ENCODE results near the gene TLN1. TPM values are rescaled to one million over a fixed set of nuclear protein-coding genes. Genes with fewer than 3 reads are reported as not detected.

Gene TLN1
- total RNA-seq, 3 donors from 2014 or later (not counting 1 experiment from before 2014, with no cell fraction given), result 509 to 552 (median 528) TPM

DNA sequence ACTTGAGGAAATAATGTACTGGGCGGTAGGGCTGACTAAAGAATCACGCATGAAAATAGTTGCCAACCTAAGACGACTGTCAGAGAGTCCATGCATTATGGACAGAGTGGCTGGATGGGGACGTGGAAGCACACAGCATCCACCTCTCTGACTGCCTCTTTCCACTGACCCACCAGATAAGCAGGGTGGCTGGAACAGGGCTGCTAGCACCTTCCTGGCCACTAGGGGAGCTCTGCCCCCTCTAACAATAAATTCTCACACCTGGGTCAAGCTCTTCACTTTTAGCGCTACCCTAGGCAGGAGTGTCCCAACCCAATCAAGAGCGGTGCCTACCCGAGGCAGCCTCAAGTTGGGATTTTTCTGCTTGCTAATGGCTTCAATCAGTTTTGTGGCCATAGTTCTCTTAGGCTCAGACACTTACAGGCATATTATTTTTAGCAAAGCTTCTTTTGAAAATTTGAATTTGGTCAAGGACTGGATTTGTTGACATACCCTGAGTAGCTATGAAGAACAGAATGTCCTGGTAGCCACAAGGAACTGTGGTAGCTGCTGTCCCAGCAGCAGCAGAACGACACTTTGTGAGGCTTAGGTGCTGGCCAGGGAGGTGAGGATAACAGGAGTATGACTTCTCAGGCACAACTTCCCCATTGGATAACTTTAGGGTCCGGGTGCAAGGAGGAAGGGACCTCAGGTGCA lies 35.3 kb downstream of the TLN1 start:
- Mint-ChIP-seq H3K9me3 (no peaks in the 10 kb centered on the region), H3K4me3 (no peak overlapping the region), H3K36me3 (no peaks in the 10 kb centered on the region), H3K27me3 (ENCODE audit: low read depth in 2 of 2) (no peaks in the 10 kb centered on the region), H3K4me1 (peaks cover 10 to 18% of the 10 kb centered on the region in 2 donors), H3K27ac (peak overlapping the region; percentile 23 to 67)
- no peaks in the 10 kb centered on the region for H3K27me3 ChIP-seq (ENCODE audit: control insufficient read depth, insufficient read depth, low read length)
- peaks cover 60% of the 10 kb centered on the region for H3K36me3 ChIP-seq (ENCODE audit: control insufficient read depth, insufficient read depth, low read length)
- H3K9me3 ChIP-seq (ENCODE audit: control insufficient read depth, insufficient read depth, low read length), result no peaks in the 10 kb centered on the region
- peak overlapping the region; percentile 23 for H3K27ac ChIP-seq (ENCODE audit: low read length)
- ATAC-seq (peak; percentile 93 to 100 (median 97)), DNase-seq (peak; percentile 46 to 79)
- intact Hi-C loops (cut with micrococcal nuclease), result loop anchor here (1.0 to 2.0 kb wide), 2 partner anchors 38 to 92 kb away; partner anchors contain the start of genes CCDC107, RMRP and TESK1
- peaks cover 8% of the 10 kb centered on the region for H3K4me1 ChIP-seq (ENCODE audit: control insufficient read depth, insufficient read depth, low read length)
- 49% methylated on average over 9 of the region's 9 CpGs for WGBS (ENCODE audit: insufficient coverage)
- no peak overlapping the region for H3K4me3 ChIP-seq (ENCODE audit: low read length)
- TF ChIP-seq, protein P1, sequence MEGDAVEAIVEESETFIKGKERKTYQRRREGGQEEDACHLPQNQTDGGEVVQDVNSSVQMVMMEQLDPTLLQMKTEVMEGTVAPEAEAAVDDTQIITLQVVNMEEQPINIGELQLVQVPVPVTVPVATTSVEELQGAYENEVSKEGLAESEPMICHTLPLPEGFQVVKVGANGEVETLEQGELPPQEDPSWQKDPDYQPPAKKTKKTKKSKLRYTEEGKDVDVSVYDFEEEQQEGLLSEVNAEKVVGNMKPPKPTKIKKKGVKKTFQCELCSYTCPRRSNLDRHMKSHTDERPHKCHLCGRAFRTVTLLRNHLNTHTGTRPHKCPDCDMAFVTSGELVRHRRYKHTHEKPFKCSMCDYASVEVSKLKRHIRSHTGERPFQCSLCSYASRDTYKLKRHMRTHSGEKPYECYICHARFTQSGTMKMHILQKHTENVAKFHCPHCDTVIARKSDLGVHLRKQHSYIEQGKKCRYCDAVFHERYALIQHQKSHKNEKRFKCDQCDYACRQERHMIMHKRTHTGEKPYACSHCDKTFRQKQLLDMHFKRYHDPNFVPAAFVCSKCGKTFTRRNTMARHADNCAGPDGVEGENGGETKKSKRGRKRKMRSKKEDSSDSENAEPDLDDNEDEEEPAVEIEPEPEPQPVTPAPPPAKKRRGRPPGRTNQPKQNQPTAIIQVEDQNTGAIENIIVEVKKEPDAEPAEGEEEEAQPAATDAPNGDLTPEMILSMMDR (IDR thresholded peaks at IDR 0.05), result peak; percentile 88

DNA sequence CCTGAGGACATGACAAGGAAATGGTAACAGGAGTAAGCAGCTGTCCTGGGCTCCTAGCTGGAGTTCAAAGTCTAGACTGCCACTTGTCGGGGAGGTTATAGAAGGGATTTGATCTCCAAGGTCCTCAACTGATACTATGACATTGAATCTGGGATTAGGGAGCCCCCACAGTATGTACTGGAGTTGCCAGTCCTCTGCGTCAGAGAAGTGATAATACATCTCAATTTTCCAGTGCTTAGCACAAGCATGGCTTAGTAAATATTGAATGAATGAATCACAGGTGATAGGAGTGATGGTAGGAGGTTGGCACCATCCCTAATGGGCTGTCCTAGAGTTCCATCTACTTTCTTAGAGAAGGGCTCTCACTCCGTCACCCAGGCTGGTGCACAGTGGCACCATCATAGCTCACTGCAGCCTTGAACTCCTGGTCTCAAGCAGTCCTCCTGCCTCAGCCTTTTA lies 36.0 kb downstream of the TLN1 start:
- DNase-seq, result no peak
- no peak overlapping the region for H3K4me3 Mint-ChIP-seq
- no peak overlapping the region for H3K4me3 ChIP-seq (ENCODE audit: low read length)
- H3K9me3 ChIP-seq (ENCODE audit: control insufficient read depth, insufficient read depth, low read length), result no peaks in the 10 kb centered on the region
- no peaks in the 10 kb centered on the region for H3K27me3 Mint-ChIP-seq (ENCODE audit: low read depth in 2 of 2)
- intact Hi-C loops (cut with micrococcal nuclease), result loop anchor here (1.0 to 2.0 kb wide), 2 partner anchors 38 to 91 kb away; partner anchors contain the start of genes CCDC107, RMRP and TESK1
- H3K9me3 Mint-ChIP-seq, result no peaks in the 10 kb centered on the region
- no peak for ATAC-seq
- TF ChIP-seq, protein P1 (IDR thresholded peaks at IDR 0.05), result no peak
- no peaks in the 10 kb centered on the region for H3K36me3 Mint-ChIP-seq
- no peak overlapping the region for H3K27ac ChIP-seq (ENCODE audit: low read length)
- H3K4me1 Mint-ChIP-seq, result peaks cover 10 to 25% of the 10 kb centered on the region in 2 donors
- WGBS (ENCODE audit: insufficient coverage), result 97% methylated on average over 3 of the region's 3 CpGs
- H3K27ac Mint-ChIP-seq, result peak overlapping the region; percentile 23 to 67
- H3K27me3 ChIP-seq (ENCODE audit: control insufficient read depth, insufficient read depth, low read length), result no peaks in the 10 kb centered on the region
- peaks cover 53% of the 10 kb centered on the region for H3K36me3 ChIP-seq (ENCODE audit: control insufficient read depth, insufficient read depth, low read length)
- H3K4me1 ChIP-seq (ENCODE audit: control insufficient read depth, insufficient read depth, low read length), result peaks cover 15% of the 10 kb centered on the region

DNA sequence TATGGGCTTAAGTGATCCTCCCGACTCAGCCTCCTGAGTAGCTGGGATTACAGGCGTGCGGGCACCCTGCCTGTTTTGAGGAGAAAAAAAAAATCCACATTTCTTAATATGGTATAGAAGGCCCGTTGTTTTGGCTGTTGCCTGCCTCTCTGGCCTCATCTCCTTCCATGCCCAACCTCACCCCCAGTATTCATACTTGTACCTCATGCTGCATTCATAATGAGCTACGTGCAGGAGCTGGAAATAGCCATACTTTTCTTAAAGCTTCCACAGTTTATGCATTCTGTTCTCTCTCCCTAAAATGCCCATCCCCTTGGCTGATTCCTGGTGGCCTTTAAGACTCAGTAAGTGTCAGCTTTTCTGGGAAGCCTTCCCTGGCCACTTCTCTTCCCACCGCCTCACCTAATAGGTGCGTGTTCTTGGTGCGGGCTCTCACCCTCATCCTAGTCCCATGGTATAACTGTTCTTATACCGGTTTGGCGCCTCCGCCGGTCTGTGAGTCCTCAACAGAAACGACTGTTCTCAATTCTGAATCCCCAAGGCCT lies 40.2 kb downstream of the TLN1 start:
- Mint-ChIP-seq H3K4me3 (peak overlapping the region; percentile 90), H3K27ac (peak overlapping the region; percentile 78 to 84), H3K9me3 (no peaks in the 10 kb centered on the region), H3K4me1 (peaks cover 6 to 31% of the 10 kb centered on the region in 2 donors), H3K27me3 (ENCODE audit: low read depth in 2 of 2) (no peaks in the 10 kb centered on the region), H3K36me3 (no peaks in the 10 kb centered on the region)
- Histone ChIP-seq H3K4me3 (ENCODE audit: low read length) (no peak overlapping the region), H3K36me3 (ENCODE audit: control insufficient read depth, insufficient read depth, low read length) (peaks cover 12% of the 10 kb centered on the region), H3K27me3 (ENCODE audit: control insufficient read depth, insufficient read depth, low read length) (no peaks in the 10 kb centered on the region), H3K4me1 (ENCODE audit: control insufficient read depth, insufficient read depth, low read length) (peaks cover 24% of the 10 kb centered on the region), H3K9me3 (ENCODE audit: control insufficient read depth, insufficient read depth, low read length) (no peaks in the 10 kb centered on the region), H3K27ac (ENCODE audit: low read length) (no peak overlapping the region)
- TF ChIP-seq, protein P1 (IDR thresholded peaks at IDR 0.05), result no peak
- DNase-seq (no peak), ATAC-seq (no peak)
- 94% methylated on average over 11 of the region's 13 CpGs for WGBS (ENCODE audit: insufficient coverage)
- intact Hi-C loops (cut with micrococcal nuclease), result no loop called here

Data from natural killer cell (primary cell).